ENCODE data around the gene AKAP11.

- no peak for TF ChIP-seq CTCF (conservative IDR thresholded peaks at IDR 0.05; ENCODE audit: low read depth, low read length)
- no peak for TF ChIP-seq EZH2 (IDR thresholded peaks at IDR 0.05; ENCODE audit: borderline replicate concordance, low read depth, low read length, poor library complexity, severe bottlenecking)
Observed at GRCh38 chr13:42272115-42272803, at the start of gene AKAP11.
